Loucy (cell line): ENCODE results near the gene ATP1A2.

Source experiments
- H2AFZ ChIP-seq: fragments of 200-600 bp; sonication (generic); 2 replicates; pipeline ENCODE4 v1.6.0; 2016; ENCODE audit warnings: antibody characterized with exemption, mild to moderate bottlenecking, low read length, moderate library complexity
- H3F3A ChIP-seq: fragments of 200-600 bp; 2 replicates; pipeline ENCODE4 v1.6.0; 2016; ENCODE audit warnings: antibody characterized with exemption, low read depth, mild to moderate bottlenecking
- H3K27me3 ChIP-seq: fragments of 200-600 bp; sonication (generic); 2 replicates; pipeline ENCODE4 v1.6.1; 2014; ENCODE audit warnings: low read length, mild to moderate bottlenecking; ENCODE audit not compliant: insufficient read depth, poor library complexity, severe bottlenecking
- H3K36me3 ChIP-seq: fragments of 200-600 bp; sonication (generic); 2 replicates; pipeline ENCODE4 v1.6.1; 2016; ENCODE audit warnings: low read length; ENCODE audit not compliant: insufficient read depth
- H3K4me1 ChIP-seq: fragments of 200-600 bp; sonication (generic); 2 replicates; pipeline ENCODE4 v1.5.1; 2014; ENCODE audit warnings: low read length, mild to moderate bottlenecking; ENCODE audit not compliant: insufficient read depth, poor library complexity, severe bottlenecking
- H3K4me2 ChIP-seq: fragments of 200-600 bp; sonication (generic); 2 replicates; pipeline ENCODE4 v1.6.0; 2014; ENCODE audit warnings: antibody characterized with exemption, low read length, low read depth, mild to moderate bottlenecking; ENCODE audit not compliant: poor library complexity, severe bottlenecking
- H3K4me3 ChIP-seq: fragments of 200-600 bp; sonication (generic); 2 replicates; pipeline ENCODE4 v1.5.1; 2014; ENCODE audit warnings: low read length, mild to moderate bottlenecking, mixed read lengths; ENCODE audit not compliant: poor library complexity, severe bottlenecking
- H3K79me2 ChIP-seq: fragments of 200-600 bp; sonication (generic); 2 replicates; pipeline ENCODE4 v1.6.1; 2014; ENCODE audit warnings: low read length; ENCODE audit not compliant: insufficient read depth
- H3K9ac ChIP-seq: fragments of 200-600 bp; sonication (generic); 2 replicates; pipeline ENCODE4 v1.6.0; 2014; ENCODE audit warnings: mild to moderate bottlenecking, low read depth, low read length, moderate library complexity; ENCODE audit not compliant: poor library complexity, severe bottlenecking
- H3K9me2 ChIP-seq: fragments of 200-600 bp; sonication (generic); replicated peaks from 2 replicates; pipeline ENCODE4 v1.6.1; 2016; ENCODE audit warnings: low read depth, low read length, mixed read lengths
- H3K9me3 ChIP-seq: fragments of 200-600 bp; sonication (generic); 2 replicates; pipeline ENCODE4 v1.6.1; 2014; ENCODE audit warnings: mild to moderate bottlenecking, antibody characterized with exemption, low read length, low read depth; ENCODE audit not compliant: insufficient read depth
- H4K20me1 ChIP-seq: fragments of 200-600 bp; sonication (generic); 2 replicates; pipeline ENCODE4 v1.6.0; 2014; ENCODE audit warnings: antibody characterized with exemption, low read length, mild to moderate bottlenecking; ENCODE audit not compliant: insufficient read depth, poor library complexity, severe bottlenecking
- CTCF ChIP-seq: fragments of 200-600 bp; sonication (generic); conservative IDR thresholded peaks from 2 replicates; pipeline ENCODE4 v1.5.1; 2014; ENCODE audit warnings: mild to moderate bottlenecking, antibody characterized with exemption, low read length
- EZH2phosphoT487 ChIP-seq: fragments of 200-600 bp; IDR thresholded peaks from 2 replicates; pipeline ENCODE4 v1.6.1; 2018; ENCODE audit warnings: antibody characterized with exemption, mild to moderate bottlenecking, moderate library complexity, borderline replicate concordance

ATP1A2 gene

GRCh38 chr1:160094291-160094625, 21.3 kb upstream of the ATP1A2 start:
- peaks cover 3% of the 10 kb centered on the region; the same call in 1 of the 2 replicates for H3K36me3 ChIP-seq
- TF ChIP-seq CTCF (no peak), EZH2phosphoT487 (no peak)
- H3K4me3 ChIP-seq = no peak overlapping the region
- no peaks in the 10 kb centered on the region for H3K27me3 ChIP-seq
- H3K9ac ChIP-seq = no peak overlapping the region
- H3K79me2 ChIP-seq = peaks cover 18% of the 10 kb centered on the region; the same call in 1 of the 2 replicates
- peaks cover 16% of the 10 kb centered on the region for H3K4me1 ChIP-seq
- no peak overlapping the region for H2AFZ ChIP-seq
- no peak overlapping the region for H3K4me2 ChIP-seq
- no peaks in the 10 kb centered on the region for H3K9me2 ChIP-seq
- no peaks in the 10 kb centered on the region for H3F3A ChIP-seq
- no peaks in the 10 kb centered on the region for H3K9me3 ChIP-seq
- H4K20me1 ChIP-seq = no peaks in the 10 kb centered on the region

GRCh38 chr1:160094806-160095205, 20.8 kb upstream of the ATP1A2 start:
- Histone ChIP-seq H3K36me3 (peaks cover 3% of the 10 kb centered on the region; the same call in 1 of the 2 replicates), H3K27me3 (no peaks in the 10 kb centered on the region), H3K9me2 (no peaks in the 10 kb centered on the region), H2AFZ (no peak overlapping the region), H3K9me3 (no peaks in the 10 kb centered on the region), H3K9ac (no peak overlapping the region), H3K4me2 (no peak overlapping the region), H3K79me2 (peaks cover 18% of the 10 kb centered on the region; the same call in 1 of the 2 replicates), H3F3A (no peaks in the 10 kb centered on the region), H4K20me1 (no peaks in the 10 kb centered on the region), H3K4me1 (peaks cover 20% of the 10 kb centered on the region), H3K4me3 (no peak overlapping the region)
- TF ChIP-seq EZH2phosphoT487 (no peak), CTCF (no peak)

- no peak overlapping the region for H2AFZ ChIP-seq
- no peaks in the 10 kb centered on the region for H3F3A ChIP-seq
- H4K20me1 ChIP-seq = no peaks in the 10 kb centered on the region
- no peaks in the 10 kb centered on the region for H3K9me2 ChIP-seq
- H3K36me3 ChIP-seq = peaks cover 3% of the 10 kb centered on the region; the same call in 1 of the 2 replicates
- TF ChIP-seq EZH2phosphoT487 (no peak), CTCF (no peak)
- H3K4me2 ChIP-seq = peak overlapping the region; percentile 93
- H3K9me3 ChIP-seq = no peaks in the 10 kb centered on the region
- peak overlapping the region; percentile 84 for H3K9ac ChIP-seq
- H3K4me3 ChIP-seq = no peak overlapping the region
- peaks cover 20% of the 10 kb centered on the region for H3K4me1 ChIP-seq
- peaks cover 18% of the 10 kb centered on the region; the same call in 1 of the 2 replicates for H3K79me2 ChIP-seq
- no peaks in the 10 kb centered on the region for H3K27me3 ChIP-seq
Observed at GRCh38 chr1:160095382-160096105, 20.0 kb upstream of the ATP1A2 start.
